ENCODE results near the gene SLAMF9. TPM values are rescaled to one million over a fixed set of nuclear protein-coding genes. Genes with fewer than 3 reads are reported as not detected.

Gene SLAMF9
- total RNA-seq = 10 to 100 TPM in 1 of 4 donors, 1 to 10 TPM in 1, under 1 TPM in 1, not detected in 1; 0.66 to 16.5 (median 3.6) TPM

- TF ChIP-seq CTCF (IDR thresholded peaks at IDR 0.05; ENCODE audit: low read depth) = no peak
Observed at GRCh38 chr1:159953536-159954515, at the start of gene SLAMF9. Gene SLAMF9, minus strand, starts transcription at chr1:159954237. Its CDS starts 100 bp downstream, at chr1:159954137.

- no peak for TF ChIP-seq CTCF (IDR thresholded peaks at IDR 0.05; ENCODE audit: low read depth)
Observed at GRCh38 chr1:160001440-160001839, 47.4 kb upstream of the SLAMF9 start.

- no peak for TF ChIP-seq CTCF (IDR thresholded peaks at IDR 0.05; ENCODE audit: low read depth)
Observed at GRCh38 chr1:159999204-159999603, 45.2 kb upstream of the SLAMF9 start.

GRCh38 chr1:159996653-159997052 is 42.6 kb upstream of the SLAMF9 start:
- no peak for TF ChIP-seq CTCF (IDR thresholded peaks at IDR 0.05; ENCODE audit: low read depth)

GRCh38 chr1:159994896-159995295 is 40.9 kb upstream of the SLAMF9 start:
- no peak for TF ChIP-seq CTCF (IDR thresholded peaks at IDR 0.05; ENCODE audit: low read depth)

- no peak for TF ChIP-seq CTCF (IDR thresholded peaks at IDR 0.05; ENCODE audit: low read depth)
Observed at GRCh38 chr1:159993911-159994310, 39.9 kb upstream of the SLAMF9 start.

- no peak for TF ChIP-seq CTCF (IDR thresholded peaks at IDR 0.05; ENCODE audit: low read depth)
Observed at GRCh38 chr1:159992161-159992560, 38.1 kb upstream of the SLAMF9 start.
